Globus pallidus (tissue), 1 donor: ENCODE data around the gene SLC25A21.
"Not testable (repeated sequence)": the region's sequence is repeated elsewhere in the genome, so short reads cannot be mapped to it uniquely, and the experiment has no call there.

Source experiments
- DNase-seq: peaks from one replicate; pipeline ENCODE4 v3.0.0-alpha.2; 2015; ENCODE audit warnings: low spot score

The SLC25A21 gene

DNA sequence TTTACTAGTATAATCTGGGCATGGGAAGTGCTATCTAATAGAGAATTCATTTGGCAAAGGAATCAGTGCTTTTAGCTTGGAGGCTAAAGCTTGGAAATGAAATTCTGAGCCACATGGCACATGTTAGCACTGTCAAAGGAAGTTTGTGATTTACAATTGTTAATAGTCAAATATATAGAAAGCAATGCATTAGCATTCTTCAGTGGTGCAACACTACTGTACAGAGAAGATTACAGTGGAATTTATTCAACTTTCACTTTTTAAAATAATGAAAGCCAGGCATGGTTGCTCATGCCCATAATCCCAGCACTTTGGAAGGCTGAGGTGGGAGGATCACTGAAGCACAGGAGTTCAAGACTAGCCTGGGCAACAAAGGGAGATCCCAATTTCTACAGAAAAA, 464.8 kb downstream of the SLC25A21 start:
- DNase-seq: no peak

- DNase-seq: no peak
Observed at GRCh38 chr14:36702474-36702873, 469.9 kb downstream of the SLC25A21 start.

DNA sequence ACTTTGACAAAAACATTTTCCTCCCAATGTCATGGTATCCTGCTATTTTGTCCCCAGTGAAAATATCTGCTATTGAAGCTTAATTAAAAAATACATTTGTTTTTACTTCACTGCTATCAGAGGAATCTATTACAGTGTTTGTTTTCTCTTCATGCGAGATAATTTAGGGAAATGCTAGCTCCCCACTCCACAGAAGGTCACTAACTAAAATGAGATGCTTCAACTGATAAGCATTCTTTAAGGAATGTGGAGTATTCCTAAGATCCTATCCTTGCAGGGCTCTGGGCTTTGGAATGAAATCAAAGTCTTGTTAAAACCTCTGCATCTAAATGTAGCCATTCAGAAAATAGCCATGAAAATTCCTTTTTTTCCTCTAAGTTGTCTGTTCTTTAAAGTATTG, 471.3 kb downstream of the SLC25A21 start:
- no peak for DNase-seq

GRCh38 chr14:36700651-36701050, 471.8 kb downstream of the SLC25A21 start:
- DNase-seq: no peak

- DNase-seq: not testable (repeated sequence)
Observed at GRCh38 chr14:36699420-36699819, 473.0 kb downstream of the SLC25A21 start.

GRCh38 chr14:36690311-36691040, 481.9 kb downstream of the SLC25A21 start:
- DNase-seq: no peak

DNA sequence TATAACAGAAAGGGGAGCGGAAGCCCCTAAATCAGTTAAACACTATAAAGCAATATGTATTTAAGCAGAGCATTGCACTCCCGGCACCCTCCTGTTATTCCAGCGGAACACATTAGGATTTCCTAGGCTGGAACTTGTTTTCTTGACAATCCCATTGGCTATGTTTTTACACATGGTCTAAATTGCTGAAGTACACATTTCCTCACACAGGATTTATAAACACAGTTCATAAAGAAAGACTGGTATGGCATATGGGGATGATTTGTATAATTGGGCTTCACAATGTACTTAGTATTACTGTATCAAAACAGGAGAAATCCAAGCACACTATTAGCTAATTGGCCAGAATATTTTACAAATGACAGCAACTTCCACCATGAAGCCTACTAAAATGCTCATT, 487.5 kb downstream of the SLC25A21 start:
- DNase-seq: no peak

DNA sequence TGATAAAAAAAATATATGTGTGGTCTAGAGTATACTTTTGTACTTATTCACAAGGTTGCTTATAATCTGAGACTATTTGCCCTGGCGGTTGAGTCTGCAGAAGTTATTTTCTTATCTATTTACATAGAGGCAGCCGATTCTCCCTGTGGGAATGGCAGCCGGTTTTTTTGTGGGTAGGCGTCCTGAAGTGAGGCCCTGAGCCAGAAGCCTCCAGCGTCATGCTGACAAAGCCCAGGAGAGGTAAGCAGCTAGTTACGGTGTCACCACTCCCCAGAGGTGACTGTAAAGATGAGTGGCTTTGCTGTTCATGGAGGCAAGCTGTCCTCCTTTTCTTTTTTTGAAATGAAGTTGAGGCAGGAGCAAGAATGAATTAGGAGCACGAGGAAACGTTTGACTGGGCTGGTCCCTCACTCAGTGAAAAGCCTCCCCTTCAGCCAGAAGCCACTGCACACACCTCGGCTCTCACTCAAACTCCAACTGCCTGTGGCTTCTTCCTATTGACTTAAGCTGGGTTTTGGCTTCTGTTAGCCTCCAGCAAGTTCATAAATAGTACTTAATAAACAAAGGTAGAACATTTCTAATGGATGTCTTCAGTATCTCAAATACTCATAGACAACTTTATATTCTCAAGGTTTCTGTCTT, 489.2 kb downstream of the SLC25A21 start:
- DNase-seq: no peak

DNA sequence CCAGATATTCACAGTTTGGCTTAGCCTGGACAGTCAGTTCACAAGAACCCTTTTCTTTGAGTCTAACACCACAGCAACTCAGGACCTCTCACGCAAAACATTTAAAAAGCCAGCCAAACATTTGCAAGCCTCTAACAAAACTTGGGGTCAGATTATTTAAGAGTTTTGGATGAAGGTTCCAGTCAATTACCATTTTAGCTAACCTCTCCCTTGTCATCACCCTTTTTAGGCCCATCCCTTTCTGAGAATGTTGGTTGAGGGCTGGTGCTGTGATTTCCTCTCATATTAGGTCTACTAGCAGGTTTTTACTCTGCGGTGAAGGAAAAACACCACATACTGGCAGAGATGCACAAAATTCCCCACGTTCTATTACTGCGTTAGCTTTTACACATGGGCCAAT, 490.1 kb downstream of the SLC25A21 start:
- DNase-seq: no peak

DNA sequence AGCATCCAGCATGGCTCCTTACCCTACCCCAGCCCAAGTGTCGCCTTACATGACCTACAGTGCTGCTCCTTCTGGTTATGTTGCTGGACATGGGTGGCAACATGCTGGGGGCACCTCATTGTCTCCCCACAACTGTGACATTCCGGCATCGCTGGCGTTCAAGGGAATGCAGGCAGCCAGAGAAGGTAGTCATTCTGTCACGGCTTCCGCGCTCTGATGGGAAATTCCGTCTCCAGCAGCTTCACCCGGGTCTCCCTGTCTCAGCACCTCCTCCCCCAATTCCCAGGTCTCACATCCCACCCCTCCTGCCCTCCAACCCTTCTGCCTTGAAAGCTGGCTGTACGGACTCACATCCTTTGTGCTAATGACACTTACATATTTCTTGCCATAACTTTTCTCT, 496.2 kb downstream of the SLC25A21 start:
- DNase-seq: no peak

DNA sequence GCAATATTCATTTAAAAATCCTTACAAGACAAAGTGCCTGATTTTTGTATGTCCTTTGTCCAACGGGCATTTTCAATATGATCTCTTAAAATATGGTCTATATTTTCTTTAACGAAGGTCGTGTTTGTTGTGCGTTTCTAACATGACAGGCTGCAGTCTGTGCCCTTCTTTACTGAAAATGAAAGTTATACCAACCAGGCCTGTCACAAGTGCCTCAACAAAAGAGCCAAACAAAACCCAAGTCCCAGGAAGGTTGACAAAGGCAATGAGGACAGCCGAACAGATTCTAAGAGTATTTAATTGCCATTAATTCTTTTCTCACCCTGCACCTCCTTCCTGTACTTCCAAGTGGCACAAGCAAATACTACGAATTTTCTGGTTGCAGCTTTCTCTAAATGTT, 496.8 kb downstream of the SLC25A21 start:
- DNase-seq: no peak

DNA sequence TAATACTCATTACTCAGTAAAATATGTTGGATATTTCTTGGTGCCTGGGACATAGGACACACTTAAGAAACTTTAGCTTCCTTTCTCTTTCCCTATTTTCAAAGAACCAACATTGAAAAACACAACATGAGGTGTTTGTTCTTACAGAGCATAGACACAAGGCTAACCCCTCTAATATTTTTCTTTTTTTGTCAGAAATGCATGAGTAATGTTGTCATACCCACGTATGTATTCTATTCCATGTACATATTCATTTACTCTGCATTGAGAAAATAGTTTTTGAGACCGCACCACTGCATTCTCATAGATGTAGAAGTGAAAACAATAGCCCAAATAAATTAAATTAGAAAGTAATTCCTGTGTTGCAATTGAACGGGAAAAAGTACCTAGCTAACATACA, 497.7 kb downstream of the SLC25A21 start:
- no peak for DNase-seq

GRCh38 chr14:36672095-36672494, 500.3 kb downstream of the SLC25A21 start:
- DNase-seq: no peak

GRCh38 chr14:36671149-36671548, 501.3 kb downstream of the SLC25A21 start:
- no peak for DNase-seq

- no peak for DNase-seq
Observed at GRCh38 chr14:36667679-36668078, 504.7 kb downstream of the SLC25A21 start.

DNA sequence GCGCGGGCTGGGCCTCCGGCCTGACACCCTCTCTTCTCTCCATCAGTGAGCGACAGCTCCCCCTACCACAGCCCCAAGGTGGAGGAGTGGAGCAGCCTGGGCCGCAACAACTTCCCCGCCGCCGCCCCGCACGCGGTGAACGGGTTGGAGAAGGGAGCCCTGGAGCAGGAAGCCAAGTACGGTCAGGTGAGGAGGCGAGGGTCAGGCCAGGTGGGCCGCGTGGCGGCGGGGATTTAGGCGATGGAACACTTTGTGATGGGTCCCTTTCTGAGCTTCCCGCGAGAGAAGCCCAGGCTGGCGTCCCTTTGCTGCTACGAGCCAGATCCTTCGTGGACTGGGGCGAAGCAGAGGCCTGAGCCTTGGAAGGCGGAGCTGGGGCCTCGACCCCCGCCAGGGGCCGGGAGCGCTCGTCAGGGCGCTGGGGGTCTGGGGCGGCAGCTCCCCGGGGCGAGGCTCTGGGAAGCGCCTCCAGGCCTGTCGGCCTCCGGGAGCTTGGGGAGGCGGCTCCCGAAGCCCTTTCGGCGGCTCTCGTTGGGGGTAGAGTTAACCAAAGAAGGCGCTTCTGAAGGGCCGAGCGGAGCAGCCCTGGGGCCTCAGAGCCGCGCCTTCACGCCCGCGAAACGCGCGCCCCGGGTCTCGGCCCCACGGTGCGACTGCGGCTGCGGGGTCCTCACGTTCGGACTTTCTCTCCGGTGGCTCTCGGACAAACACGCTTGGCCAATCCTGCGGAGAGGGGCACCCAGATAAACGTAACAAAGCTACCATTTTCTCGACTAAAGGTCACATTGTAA, 505.8 kb downstream of the SLC25A21 start:
- no peak for DNase-seq

DNA sequence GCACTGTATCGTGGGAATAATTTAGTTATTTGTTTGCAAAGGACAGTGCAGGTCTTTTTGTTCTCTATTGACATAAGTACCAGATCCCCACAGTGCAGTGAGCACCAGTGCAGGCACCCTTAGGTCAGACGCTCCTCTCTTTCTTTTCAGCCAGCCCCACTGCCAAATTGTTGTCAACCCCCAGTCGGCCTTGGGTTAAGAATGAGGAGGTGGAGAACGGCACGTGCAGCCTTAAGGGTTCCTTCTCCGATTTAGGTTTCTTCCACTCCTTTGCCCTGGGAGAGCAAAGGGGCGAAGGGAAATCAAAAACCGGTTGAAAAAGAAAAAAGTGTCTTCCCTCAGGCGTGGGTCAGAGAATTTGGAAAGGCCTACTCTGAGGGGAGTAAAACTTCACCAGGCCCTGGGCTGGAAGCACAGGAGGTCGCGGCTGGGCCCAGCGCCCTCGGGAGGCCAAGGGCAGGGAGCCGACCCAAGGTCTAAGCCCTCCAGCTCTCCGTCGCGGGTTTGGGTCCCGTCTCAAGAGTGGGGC, 506.5 kb downstream of the SLC25A21 start:
- DNase-seq: no peak

GRCh38 chr14:36664322-36665193, 507.8 kb downstream of the SLC25A21 start:
- DNase-seq: no peak

- DNase-seq: no peak
Observed at GRCh38 chr14:36663404-36664321, 508.7 kb downstream of the SLC25A21 start.

DNA sequence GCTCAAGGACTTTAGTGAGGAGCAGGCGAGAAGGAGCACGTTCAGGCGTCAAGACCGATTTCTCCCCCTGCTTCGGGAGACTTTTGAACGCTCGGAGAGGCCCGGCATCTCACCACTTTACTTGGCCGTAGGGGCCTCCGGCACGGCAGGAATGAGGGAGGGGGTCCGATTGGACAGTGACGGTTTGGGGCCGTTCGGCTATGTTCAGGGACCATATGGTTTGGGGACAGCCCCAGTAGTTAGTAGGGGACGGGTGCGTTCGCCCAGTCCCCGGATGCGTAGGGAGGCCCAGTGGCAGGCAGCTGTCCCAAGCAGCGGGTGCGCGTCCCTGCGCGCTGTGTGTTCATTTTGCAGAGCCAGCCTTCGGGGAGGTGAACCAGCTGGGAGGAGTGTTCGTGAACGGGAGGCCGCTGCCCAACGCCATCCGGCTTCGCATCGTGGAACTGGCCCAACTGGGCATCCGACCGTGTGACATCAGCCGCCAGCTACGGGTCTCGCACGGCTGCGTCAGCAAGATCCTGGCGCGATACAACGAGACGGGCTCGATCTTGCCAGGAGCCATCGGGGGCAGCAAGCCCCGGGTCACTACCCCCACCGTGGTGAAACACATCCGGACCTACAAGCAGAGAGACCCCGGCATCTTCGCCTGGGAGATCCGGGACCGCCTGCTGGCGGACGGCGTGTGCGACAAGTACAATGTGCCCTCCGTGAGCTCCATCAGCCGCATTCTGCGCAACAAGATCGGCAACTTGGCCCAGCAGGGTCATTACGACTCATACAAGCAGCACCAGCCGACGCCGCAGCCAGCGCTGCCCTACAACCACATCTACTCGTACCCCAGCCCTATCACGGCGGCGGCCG, 509.6 kb downstream of the SLC25A21 start:
- no peak for DNase-seq
